H1 (cell line): Measurements from ENCODE around the gene STK26. TPM values are rescaled to one million over a fixed set of nuclear protein-coding genes. Genes with fewer than 3 reads are reported as not detected.

Experiments used
- CTCF ChIA-PET: fragments of 300-600 bp; sonication (Branson Sonifier 250); formaldehyde crosslinking; loops from one replicate; lab custom pipeline; 2021; ENCODE audit not compliant: partially characterized antibody; lab: Charles Lee
- POLR2A ChIA-PET: fragments of 300-600 bp; sonication (Branson Sonifier 250); formaldehyde crosslinking; loops from one replicate; lab custom pipeline; 2021; ENCODE audit warnings: inconsistent platforms; ENCODE audit not compliant: partially characterized antibody; lab: Charles Lee
- DNase-seq, 2 experiments: peaks; one replicate each; pipeline versions ENCODE4 v3.0.0 to v3.0.0-alpha.2; 2010 to 2022; ENCODE audit warnings: low spot score in 2 of 2, low read depth in 1 of 2, mixed read lengths in 1 of 2
- FAIRE-seq: peaks from 2 replicates; lab custom pipeline; 2011; peaks lifted over from hg19 to GRCh38; lab: Jason Lieb, UNC
- H2AFZ ChIP-seq: 2 replicates; pipeline ENCODE4 v1.8.1; 2012; ENCODE audit warnings: low read length, inconsistent platforms
- H2AK5ac ChIP-seq: 2 replicates; pipeline ENCODE4 v1.6.1; 2013; ENCODE audit warnings: low read depth, low read length
- H2BK120ac ChIP-seq: replicated peaks from 2 replicates; pipeline ENCODE3; 2013; ENCODE audit warnings: low read depth, low read length, inconsistent platforms
- H2BK12ac ChIP-seq: 2 replicates; pipeline ENCODE4 v1.6.1; 2013; ENCODE audit warnings: low read depth, low read length
- H2BK15ac ChIP-seq: 2 replicates; pipeline ENCODE4 v1.6.1; 2013; ENCODE audit warnings: low read length
- H2BK20ac ChIP-seq: 2 replicates; pipeline ENCODE4 v1.6.1; 2013; ENCODE audit warnings: low read length
- H2BK5ac ChIP-seq: 2 replicates; pipeline ENCODE4 v1.6.1; 2013; ENCODE audit warnings: low read depth, low read length
- H3K14ac ChIP-seq: 2 replicates; pipeline ENCODE4 v1.6.1; 2013; ENCODE audit warnings: inconsistent platforms; ENCODE audit not compliant: insufficient read length
- H3K18ac ChIP-seq: 2 replicates; pipeline ENCODE4 v1.6.1; 2013; ENCODE audit warnings: low read length; ENCODE audit errors: extremely low read depth
- H3K23ac ChIP-seq: 2 replicates; pipeline ENCODE4 v1.6.1; 2013; ENCODE audit warnings: inconsistent platforms; ENCODE audit not compliant: insufficient read length
- H3K23me2 ChIP-seq: 2 replicates; pipeline ENCODE4 v1.6.1; 2013; ENCODE audit warnings: low read depth, low read length
- H3K27ac ChIP-seq: 2 replicates; pipeline ENCODE4 v1.6.1; 2011; ENCODE audit warnings: low read depth, low read length, inconsistent platforms
- H3K27me3 ChIP-seq, 4 experiments: replicated peaks in 1 of 4; 1 replicate in 1 of 4; 2 replicates in 3 of 4; pipeline versions ENCODE4 v1.6.1 to v1.8.1; 2011 to 2013; ENCODE audit warnings: low read length in 3 of 4, mild to moderate bottlenecking in 3 of 4, inconsistent platforms in 2 of 4, mixed read lengths in 2 of 4, moderate library complexity in 1 of 4; ENCODE audit not compliant: control insufficient read depth in 3 of 4, insufficient read depth in 3 of 4; ENCODE audit errors: extremely low read depth in 1 of 4
- H3K36me3 ChIP-seq, 4 experiments: 2 replicates each; pipeline versions ENCODE4 v1.6.1 to v1.8.1; 2011 to 2013; ENCODE audit warnings: mild to moderate bottlenecking in 4 of 4, low read length in 3 of 4, moderate library complexity in 2 of 4, control low read depth in 1 of 4, inconsistent platforms in 1 of 4; ENCODE audit not compliant: insufficient read depth in 4 of 4, control insufficient read depth in 2 of 4
- H3K4ac ChIP-seq: replicated peaks from 2 replicates; pipeline ENCODE3; 2013; ENCODE audit warnings: low read length, low read depth, mixed read lengths, inconsistent platforms; ENCODE audit not compliant: insufficient read length
- H3K4me1 ChIP-seq, 4 experiments: replicated peaks in 1 of 4; 1 replicate in 1 of 4; 2 replicates in 3 of 4; pipeline versions ENCODE4 v1.6.1 to v1.8.1; 2011 to 2013; ENCODE audit warnings: low read length in 3 of 4, inconsistent platforms in 2 of 4, mixed read lengths in 1 of 4; ENCODE audit not compliant: insufficient read depth in 4 of 4, control insufficient read depth in 3 of 4
- H3K4me2 ChIP-seq, 2 experiments: 2 replicates each; pipeline versions ENCODE4 v1.6.1 to v1.8.1; 2011 to 2013; ENCODE audit warnings: low read depth in 2 of 2, low read length in 2 of 2, control low read depth in 1 of 2, inconsistent platforms in 1 of 2, mild to moderate bottlenecking in 1 of 2; ENCODE audit not compliant: insufficient read depth in 1 of 2
- H3K4me3 ChIP-seq, 4 experiments: fragments of 200-600, 300-600 bp in 1 of 4; sonication (generic), shearing (Covaris generic), sonication (Bioruptor Twin) in 1 of 4; 2 replicates each; pipeline versions ENCODE4 v1.5.1 to v1.8.1; 2011 to 2016; ENCODE audit warnings: low read length in 4 of 4, low read depth in 3 of 4, control low read depth in 2 of 4, inconsistent platforms in 2 of 4, mild to moderate bottlenecking in 2 of 4, mixed read lengths in 1 of 4, moderate library complexity in 1 of 4; ENCODE audit not compliant: insufficient read depth in 2 of 4; ENCODE audit errors: extremely low read depth in 1 of 4
- H3K56ac ChIP-seq: replicated peaks from 2 replicates; pipeline ENCODE3; 2013; ENCODE audit warnings: low read depth, mild to moderate bottlenecking, mixed read lengths, low read length, inconsistent platforms; ENCODE audit not compliant: insufficient read length
- H3K79me1 ChIP-seq: 2 replicates; pipeline ENCODE4 v1.6.1; 2013; ENCODE audit warnings: low read depth, low read length, control low read depth
- H3K79me2 ChIP-seq, 2 experiments: 2 replicates each; pipeline versions ENCODE4 v1.6.1 to v1.8.1; 2012 to 2013; ENCODE audit warnings: low read length in 2 of 2, mild to moderate bottlenecking in 2 of 2, inconsistent platforms in 1 of 2; ENCODE audit not compliant: insufficient read depth in 2 of 2, control insufficient read depth in 1 of 2
- H3K9ac ChIP-seq, 4 experiments: replicated peaks in 1 of 4; 1 replicate in 1 of 4; 2 replicates in 3 of 4; pipeline versions ENCODE4 v1.6.1 to v1.8.1; 2011 to 2013; ENCODE audit warnings: low read depth in 3 of 4, low read length in 3 of 4, control low read depth in 2 of 4, mild to moderate bottlenecking in 2 of 4, moderate library complexity in 2 of 4, inconsistent platforms in 1 of 4; ENCODE audit errors: extremely low read depth in 1 of 4
- H3K9me3 ChIP-seq, 2 experiments: 2 replicates each; pipeline versions ENCODE4 v1.6.1 to v1.8.1; 2012 to 2013; ENCODE audit warnings: mild to moderate bottlenecking in 2 of 2, moderate library complexity in 2 of 2, control low read depth in 1 of 2, inconsistent platforms in 1 of 2, low read depth in 1 of 2, low read length in 1 of 2, mixed read lengths in 1 of 2; ENCODE audit not compliant: insufficient read depth in 2 of 2
- H4K20me1 ChIP-seq, 2 experiments: replicated peaks in 1 of 2; 2 replicates each; pipeline versions ENCODE3 to v1.8.1; 2011 to 2013; ENCODE audit warnings: inconsistent platforms in 2 of 2, low read length in 2 of 2, mild to moderate bottlenecking in 1 of 2; ENCODE audit not compliant: insufficient read depth in 2 of 2, control insufficient read depth in 1 of 2
- H4K5ac ChIP-seq: 2 replicates; pipeline ENCODE4 v1.6.1; 2013; ENCODE audit warnings: low read length, low read depth, mixed read lengths, inconsistent platforms; ENCODE audit not compliant: insufficient read length
- H4K8ac ChIP-seq: 2 replicates; pipeline ENCODE4 v1.8.0; 2013; ENCODE audit warnings: mild to moderate bottlenecking, moderate library complexity, low read length, inconsistent platforms; ENCODE audit not compliant: insufficient read depth; ENCODE audit errors: extremely low read depth
- H4K91ac ChIP-seq: replicated peaks from 2 replicates; pipeline ENCODE3; 2013; ENCODE audit warnings: low read length, mixed read lengths, inconsistent platforms; ENCODE audit not compliant: insufficient read length
- ASH2L ChIP-seq: fragments of 200-600, 300-600 bp; sonication (generic); IDR thresholded peaks from one replicate; pipeline ENCODE4 v1.7.1; 2017; ENCODE audit warnings: low read length
- KDM1A ChIP-seq: fragments of 200-600, 300-600 bp; sonication (generic); IDR thresholded peaks from 2 replicates; pipeline ENCODE4 v1.7.1; 2016; ENCODE audit warnings: mild to moderate bottlenecking, low read length, borderline replicate concordance
- WGBS, 2 experiments: shearing (Covaris generic) in 1 of 2; methylation state at CpG; one replicate each; pipeline versions ENCODE4 v1.1.6 to v1.1.7; 2013 to 2015; ENCODE audit warnings: low lambda C conversion rate in 2 of 2, mixed read lengths in 2 of 2, inconsistent platforms in 1 of 2, low coverage in 1 of 2, missing lambda C conversion rate in 1 of 2; ENCODE audit not compliant: insufficient replicate concordance in 2 of 2, insufficient coverage in 1 of 2, insufficient read length in 1 of 2; ENCODE audit errors: extremely low coverage in 1 of 2, missing lambda C conversion rate in 1 of 2; 5-methylcytosine and 5-hydroxymethylcytosine counted together
- polyA plus RNA-seq, 7 experiments: library from polyadenylated mRNA; depleted of rRNA in 3 of 7; stranded (reverse) in 5 of 7; unstranded in 2 of 7; fragments of >200 nt in 5 of 7; fragments of 200-250 nt in 2 of 7; gene quantifications; 1 replicate in 5 of 7; 2 replicates in 1 of 7; 4 replicates in 1 of 7; pipeline versions ENCODE4 v1.2.1 to v1.2.3, GENCODE V29; 2011 to 2013; ENCODE audit warnings: missing spikeins in 2 of 7, mixed read lengths in 2 of 7
- total RNA-seq: library from RNA; stranded (reverse); fragmentation: NEBNext Ultra II Directional; extraction: Animal tissue kit (Norgen Biotek cat#: 25700); gene quantifications from 2 replicates; pipeline ENCODE4 v1.2.1, GENCODE V29; 2021

Gene STK26
- total and polyA plus RNA-seq, 2 of the 8 experiments (the other 6 are each of a cell fraction or from before 2014, with no cell fraction given), result 24.2 to 98.2 TPM

- POLR2A ChIA-PET, result no interaction called here
- Histone ChIP-seq H4K5ac (no peak overlapping the region), H2AFZ (no peak overlapping the region), H3K9ac (peak overlapping the region in 2 of 4 experiments; percentile 37 to 60; a peak in 3 of 7 replicates), H2BK120ac (no peak overlapping the region), H3K27me3 (no peaks in the 10 kb centered on the region), H2BK20ac (no peak overlapping the region), H3K4me3 (peak overlapping the region; percentile 32 to 84 (median 71); a peak in 7 of 8 replicates), H3K4me2 (peak overlapping the region; percentile 78 to 82), H2BK5ac (no peak overlapping the region), H3K14ac (no peak overlapping the region), H4K91ac (no peak overlapping the region), H3K9me3 (no peaks in the 10 kb centered on the region), H3K79me1 (no peaks in the 10 kb centered on the region; the same call in 1 of the 2 replicates), H3K36me3 (no peaks in the 10 kb centered on the region), H3K56ac (no peak overlapping the region), H2BK15ac (no peak overlapping the region), H3K23ac (no peak overlapping the region), H2AK5ac (no peak overlapping the region), H4K8ac (no peak overlapping the region), H3K18ac (no peak overlapping the region), H4K20me1 (no peaks in the 10 kb centered on the region), H3K4ac (no peak overlapping the region), H3K79me2 (peaks cover 0 to 60% of the 10 kb centered on the region in 2 experiments; a peak in 3 of 4 replicates), H3K4me1 (peaks cover 0 to 12% (median 3%) of the 10 kb centered on the region in 4 experiments; a peak in 3 of 7 replicates), H3K23me2 (peaks cover 4% of the 10 kb centered on the region; the same call in 1 of the 2 replicates), H2BK12ac (no peak overlapping the region), H3K27ac (no peak overlapping the region)
- TF ChIP-seq ASH2L (peak; percentile 28), KDM1A (no peak)
- no peak for DNase-seq
- CTCF ChIA-PET, result interaction anchor here (1.1 kb wide), 1 partner anchor 183 kb away, joined by 3 read pairs; no protein-coding TSS in a partner anchor
- 7% methylated on average over 7 of the region's 8 CpGs; no CpG with 5 or more reads in 1 of the 2 experiments for WGBS, 2 experiments
- no peak for FAIRE-seq
Measured at GRCh38 chrX:132025041-132025440, 1.9 kb downstream of the STK26 start.
